ENCODE data around the gene SEC16A. TPM values are rescaled to one million over a fixed set of nuclear protein-coding genes. Genes with fewer than 3 reads are reported as not detected.

The SEC16A gene
- total and polyA plus RNA-seq, 4 donors: 44.2 to 78.8 (median 46.7) TPM

DNA sequence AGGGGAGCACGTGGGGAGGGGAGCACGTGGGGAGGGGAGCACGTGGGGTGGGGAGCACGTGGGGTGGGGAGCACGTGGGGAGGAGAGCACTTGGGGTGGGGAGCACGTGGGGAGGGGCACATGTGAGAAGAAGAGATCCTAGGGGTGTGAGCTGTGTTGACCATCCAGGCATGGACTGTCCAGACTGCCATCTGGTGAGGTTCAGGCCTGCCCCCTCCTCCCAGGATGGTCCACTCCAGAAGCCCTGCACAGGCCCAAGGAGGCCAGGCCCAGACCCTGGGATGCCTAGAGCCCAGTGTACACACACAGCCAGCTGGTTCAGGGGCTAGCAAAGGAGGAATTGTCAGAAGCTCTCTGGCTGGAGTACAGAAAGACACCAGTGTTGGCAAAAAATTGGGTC lies 85.2 kb downstream of the SEC16A start:
- no peaks in the 10 kb centered on the region for H3K27me3 ChIP-seq (ENCODE audit: control insufficient read depth in 3 of 3, insufficient read depth in 3 of 3, low read length in 2 of 3)
- TF ChIP-seq, protein P1, sequence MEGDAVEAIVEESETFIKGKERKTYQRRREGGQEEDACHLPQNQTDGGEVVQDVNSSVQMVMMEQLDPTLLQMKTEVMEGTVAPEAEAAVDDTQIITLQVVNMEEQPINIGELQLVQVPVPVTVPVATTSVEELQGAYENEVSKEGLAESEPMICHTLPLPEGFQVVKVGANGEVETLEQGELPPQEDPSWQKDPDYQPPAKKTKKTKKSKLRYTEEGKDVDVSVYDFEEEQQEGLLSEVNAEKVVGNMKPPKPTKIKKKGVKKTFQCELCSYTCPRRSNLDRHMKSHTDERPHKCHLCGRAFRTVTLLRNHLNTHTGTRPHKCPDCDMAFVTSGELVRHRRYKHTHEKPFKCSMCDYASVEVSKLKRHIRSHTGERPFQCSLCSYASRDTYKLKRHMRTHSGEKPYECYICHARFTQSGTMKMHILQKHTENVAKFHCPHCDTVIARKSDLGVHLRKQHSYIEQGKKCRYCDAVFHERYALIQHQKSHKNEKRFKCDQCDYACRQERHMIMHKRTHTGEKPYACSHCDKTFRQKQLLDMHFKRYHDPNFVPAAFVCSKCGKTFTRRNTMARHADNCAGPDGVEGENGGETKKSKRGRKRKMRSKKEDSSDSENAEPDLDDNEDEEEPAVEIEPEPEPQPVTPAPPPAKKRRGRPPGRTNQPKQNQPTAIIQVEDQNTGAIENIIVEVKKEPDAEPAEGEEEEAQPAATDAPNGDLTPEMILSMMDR (IDR thresholded peaks at IDR 0.05; ENCODE audit: control extremely low read depth, extremely low read depth): no peak
- no peak for ATAC-seq (ENCODE audit: insufficient read depth, low FRiP score)
- H3K9me3 ChIP-seq (ENCODE audit: control insufficient read depth in 4 of 4, insufficient read depth in 3 of 4, low read length in 3 of 4): no peaks in the 10 kb centered on the region
- peaks cover 5 to 46% (median 14%) of the 10 kb centered on the region in 4 donors for H3K36me3 ChIP-seq (ENCODE audit: control insufficient read depth in 4 of 4, insufficient read depth in 4 of 4, low read length in 4 of 4)
- peaks cover 0 to 15% (median 8%) of the 10 kb centered on the region in 5 donors for H3K4me1 ChIP-seq (ENCODE audit: control insufficient read depth in 5 of 5, insufficient read depth in 5 of 5, low read length in 5 of 5)
- H3K27ac ChIP-seq (ENCODE audit: low read depth in 1 of 2, low read length in 1 of 2): no peak overlapping the region
- no peak overlapping the region for H3K4me3 ChIP-seq
- no peak for DNase-seq
- no peak overlapping the region for H3K9ac ChIP-seq (ENCODE audit: insufficient read depth in 1 of 2, low read length in 2 of 2)
- WGBS, 2 donors: 79 to 82% methylated on average over 6 of the region's 6 CpGs

DNA sequence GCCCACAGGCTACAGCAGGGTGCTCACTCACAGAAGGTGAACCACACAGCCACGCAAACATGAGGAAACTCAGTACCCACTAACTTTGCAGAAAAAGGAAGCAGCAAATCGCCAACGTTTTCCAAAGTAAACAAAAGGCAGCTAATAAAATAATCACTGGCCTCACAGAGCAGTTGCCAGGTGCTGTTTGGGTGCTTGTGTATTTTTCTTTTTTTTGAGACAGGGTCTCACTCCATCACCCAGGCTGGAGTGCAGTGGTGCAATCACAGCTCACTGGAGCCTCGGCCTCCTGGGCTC lies 86.7 kb downstream of the SEC16A start:
- no peak overlapping the region for H3K9ac ChIP-seq (ENCODE audit: insufficient read depth in 1 of 2, low read length in 2 of 2)
- ATAC-seq (ENCODE audit: insufficient read depth, low FRiP score) (no peak), DNase-seq (no peak)
- peaks cover 5 to 57% (median 15%) of the 10 kb centered on the region in 4 donors for H3K36me3 ChIP-seq (ENCODE audit: control insufficient read depth in 4 of 4, insufficient read depth in 4 of 4, low read length in 4 of 4)
- peaks cover 0 to 15% (median 8%) of the 10 kb centered on the region in 5 donors for H3K4me1 ChIP-seq (ENCODE audit: control insufficient read depth in 5 of 5, insufficient read depth in 5 of 5, low read length in 5 of 5)
- 71 to 79% methylated on average over 4 of the region's 4 CpGs for WGBS, 2 donors
- no peak overlapping the region for H3K27ac ChIP-seq (ENCODE audit: low read depth in 1 of 2, low read length in 1 of 2)
- no peaks in the 10 kb centered on the region for H3K27me3 ChIP-seq (ENCODE audit: control insufficient read depth in 3 of 3, insufficient read depth in 3 of 3, low read length in 2 of 3)
- no peak overlapping the region for H3K4me3 ChIP-seq
- no peaks in the 10 kb centered on the region for H3K9me3 ChIP-seq (ENCODE audit: control insufficient read depth in 4 of 4, insufficient read depth in 3 of 4, low read length in 3 of 4)
- TF ChIP-seq, protein P1 (IDR thresholded peaks at IDR 0.05; ENCODE audit: control extremely low read depth, extremely low read depth): no peak

DNA sequence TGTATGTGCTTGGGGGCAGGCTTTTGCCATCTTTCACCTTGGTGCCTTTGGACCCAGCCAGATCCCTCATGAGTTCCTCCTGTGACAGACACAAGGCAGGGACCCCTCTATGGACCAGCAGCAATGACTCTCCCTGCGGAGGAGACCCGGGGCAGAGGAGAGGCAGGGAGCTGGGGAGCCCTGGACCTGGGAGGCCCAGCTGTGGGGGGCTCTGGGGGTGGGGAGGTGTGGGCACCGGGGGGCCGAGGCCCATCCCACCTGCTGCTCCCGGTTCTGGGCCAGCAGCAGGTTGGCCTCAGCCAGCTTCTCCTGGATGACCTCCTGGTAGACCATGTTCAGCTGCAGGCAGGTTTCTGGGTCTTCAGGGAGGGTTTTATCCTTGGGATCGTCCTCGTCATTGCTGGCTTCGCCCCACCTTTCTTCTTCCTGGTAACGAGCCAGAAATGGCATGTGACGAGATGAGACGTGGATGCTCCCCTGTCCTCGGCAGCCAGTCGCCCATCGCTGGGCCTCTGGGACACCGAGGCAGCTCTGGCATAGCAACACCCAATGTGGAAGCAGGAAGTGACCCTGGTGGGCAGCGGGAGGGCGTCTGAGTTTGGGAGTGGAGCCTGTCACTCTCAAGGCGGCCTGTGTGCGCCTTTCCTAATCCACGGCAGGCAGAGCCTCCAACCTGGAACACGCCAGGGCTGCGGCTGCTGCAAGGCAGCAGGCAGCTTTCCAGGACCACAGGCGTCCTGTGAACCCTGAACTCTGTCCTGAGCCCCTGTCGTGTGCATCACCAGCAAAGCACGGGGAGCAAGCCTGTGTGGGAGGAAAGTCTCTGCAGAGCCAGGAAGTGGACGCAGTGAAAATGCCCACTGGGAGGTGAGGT lies 87.3 kb downstream of the SEC16A start:
- Histone ChIP-seq H3K9ac (ENCODE audit: insufficient read depth in 1 of 2, low read length in 2 of 2) (no peak overlapping the region), H3K36me3 (ENCODE audit: control insufficient read depth in 4 of 4, insufficient read depth in 4 of 4, low read length in 4 of 4) (peaks cover 5 to 57% (median 15%) of the 10 kb centered on the region in 4 donors), H3K4me1 (ENCODE audit: control insufficient read depth in 5 of 5, insufficient read depth in 5 of 5, low read length in 5 of 5) (peaks cover 0 to 15% (median 8%) of the 10 kb centered on the region in 5 donors), H3K9me3 (ENCODE audit: control insufficient read depth in 4 of 4, insufficient read depth in 3 of 4, low read length in 3 of 4) (no peaks in the 10 kb centered on the region), H3K27ac (ENCODE audit: low read depth in 1 of 2, low read length in 1 of 2) (no peak overlapping the region), H3K4me3 (no peak overlapping the region), H3K27me3 (ENCODE audit: control insufficient read depth in 3 of 3, insufficient read depth in 3 of 3, low read length in 2 of 3) (no peaks in the 10 kb centered on the region)
- WGBS, 2 donors: 88 to 97% methylated on average over 25 to 26 of the region's 26 CpGs
- DNase-seq (no peak), ATAC-seq (ENCODE audit: insufficient read depth, low FRiP score) (no peak)
- TF ChIP-seq, protein P1 (IDR thresholded peaks at IDR 0.05; ENCODE audit: control extremely low read depth, extremely low read depth): no peak

Data from lung (tissue), 12 donors.